Skeletal muscle satellite cell (primary cell): Measurements from ENCODE around the gene HDHD3.
"Not testable (repeated sequence)": the region's sequence is repeated elsewhere in the genome, so short reads cannot be mapped to it uniquely, and the experiment has no call there.

Experiments
- H3K27me3 ChIP-seq: 2 replicates; pipeline ENCODE4 v1.7.0; 2013; ENCODE audit warnings: low read length; ENCODE audit not compliant: control insufficient read depth, insufficient read depth
- H3K36me3 ChIP-seq: 2 replicates; pipeline ENCODE4 v1.7.0; 2013; ENCODE audit warnings: mild to moderate bottlenecking, control low read depth, low read length; ENCODE audit not compliant: insufficient read depth
- H3K4me1 ChIP-seq: 2 replicates; pipeline ENCODE4 v1.7.0; 2013; ENCODE audit warnings: low read length; ENCODE audit not compliant: control insufficient read depth, insufficient read depth
- H3K4me2 ChIP-seq: 2 replicates; pipeline ENCODE4 v1.7.0; 2013; ENCODE audit warnings: mild to moderate bottlenecking, low read length
- H3K4me3 ChIP-seq: 2 replicates; pipeline ENCODE4 v1.7.0; 2013; ENCODE audit warnings: low read length
- H3K9ac ChIP-seq: 2 replicates; pipeline ENCODE4 v1.7.0; 2013; ENCODE audit warnings: mild to moderate bottlenecking, low read depth, low read length, moderate library complexity
- H3K9me3 ChIP-seq: replicated peaks from 2 replicates; pipeline ENCODE4 v1.7.0; 2013; ENCODE audit warnings: mild to moderate bottlenecking, control low read depth, low read length

HDHD3 gene

GRCh38 chr9:113372059-113372458, 4.7 kb downstream of the HDHD3 start:
- no peak overlapping the region for H3K4me3 ChIP-seq
- no peak overlapping the region for H3K9ac ChIP-seq
- H3K4me2 ChIP-seq, result no peak overlapping the region
- peaks cover 7% of the 10 kb centered on the region for H3K36me3 ChIP-seq
- peaks cover 3% of the 10 kb centered on the region for H3K27me3 ChIP-seq
- peaks cover 3% of the 10 kb centered on the region for H3K4me1 ChIP-seq
- no peaks in the 10 kb centered on the region for H3K9me3 ChIP-seq

GRCh38 chr9:113370806-113371325, 5.9 kb downstream of the HDHD3 start:
- H3K9me3 ChIP-seq, result no peaks in the 10 kb centered on the region
- no peak overlapping the region for H3K9ac ChIP-seq
- H3K4me1 ChIP-seq, result peaks cover 3% of the 10 kb centered on the region
- peaks cover 3% of the 10 kb centered on the region for H3K27me3 ChIP-seq
- no peak overlapping the region for H3K4me3 ChIP-seq
- no peak overlapping the region for H3K4me2 ChIP-seq
- H3K36me3 ChIP-seq, result peaks cover 7% of the 10 kb centered on the region

GRCh38 chr9:113369855-113370140, 7.0 kb downstream of the HDHD3 start:
- Histone ChIP-seq H3K36me3 (peaks cover 7% of the 10 kb centered on the region), H3K9me3 (no peaks in the 10 kb centered on the region), H3K4me1 (no peaks in the 10 kb centered on the region), H3K27me3 (peaks cover 3% of the 10 kb centered on the region), H3K4me2 (no peak overlapping the region), H3K4me3 (no peak overlapping the region), H3K9ac (no peak overlapping the region)

- no peaks in the 10 kb centered on the region for H3K9me3 ChIP-seq
- no peak overlapping the region for H3K4me3 ChIP-seq
- peaks cover 3% of the 10 kb centered on the region for H3K27me3 ChIP-seq
- H3K4me2 ChIP-seq, result no peak overlapping the region
- H3K4me1 ChIP-seq, result no peaks in the 10 kb centered on the region
- H3K9ac ChIP-seq, result no peak overlapping the region
- peaks cover 7% of the 10 kb centered on the region for H3K36me3 ChIP-seq
These were observed 7.6 kb downstream of the HDHD3 start for GRCh38 chr9:113368982-113369854.

- Histone ChIP-seq H3K9ac (no peak overlapping the region), H3K27me3 (peaks cover 3% of the 10 kb centered on the region), H3K9me3 (no peaks in the 10 kb centered on the region), H3K4me1 (no peaks in the 10 kb centered on the region), H3K4me2 (no peak overlapping the region), H3K36me3 (peaks cover under 1% of the 10 kb centered on the region), H3K4me3 (no peak overlapping the region)
These were observed 8.3 kb downstream of the HDHD3 start for GRCh38 chr9:113368348-113368981.

GRCh38 chr9:113365652-113366051, 11.1 kb downstream of the HDHD3 start:
- H3K36me3 ChIP-seq, H3K9me3 ChIP-seq, H3K4me3 ChIP-seq, H3K27me3 ChIP-seq, H3K9ac ChIP-seq, H3K4me2 ChIP-seq: not testable (repeated sequence)
- peaks cover 16% of the 10 kb centered on the region for H3K4me1 ChIP-seq

- Histone ChIP-seq H3K9me3 (no peaks in the 10 kb centered on the region), H3K4me2 (no peak overlapping the region), H3K36me3 (no peaks in the 10 kb centered on the region), H3K4me3 (no peak overlapping the region), H3K9ac (no peak overlapping the region), H3K27me3 (peaks cover 2% of the 10 kb centered on the region), H3K4me1 (peaks cover 16% of the 10 kb centered on the region)
These were observed 11.8 kb downstream of the HDHD3 start for GRCh38 chr9:113364951-113365350.

GRCh38 chr9:113363336-113363735, 13.4 kb downstream of the HDHD3 start:
- peaks cover 16% of the 10 kb centered on the region for H3K4me1 ChIP-seq
- peaks cover 14% of the 10 kb centered on the region for H3K27me3 ChIP-seq
- H3K36me3 ChIP-seq, result no peaks in the 10 kb centered on the region
- H3K4me2 ChIP-seq, result no peak overlapping the region
- no peaks in the 10 kb centered on the region for H3K9me3 ChIP-seq
- no peak overlapping the region for H3K4me3 ChIP-seq
- H3K9ac ChIP-seq, result no peak overlapping the region

- H3K27me3 ChIP-seq, result peaks cover 26% of the 10 kb centered on the region
- H3K4me3 ChIP-seq, result no peak overlapping the region
- H3K4me1 ChIP-seq, result peaks cover 16% of the 10 kb centered on the region
- H3K36me3 ChIP-seq, result no peaks in the 10 kb centered on the region
- no peak overlapping the region for H3K9ac ChIP-seq
- H3K4me2 ChIP-seq, result peak overlapping the region; percentile 39
- H3K9me3 ChIP-seq, result no peaks in the 10 kb centered on the region
These were observed 15.3 kb downstream of the HDHD3 start for GRCh38 chr9:113361304-113362018.

GRCh38 chr9:113360242-113360842, 16.4 kb downstream of the HDHD3 start:
- Histone ChIP-seq H3K4me2 (no peak overlapping the region), H3K9ac (no peak overlapping the region), H3K9me3 (no peaks in the 10 kb centered on the region), H3K4me3 (no peak overlapping the region), H3K36me3 (no peaks in the 10 kb centered on the region), H3K27me3 (peaks cover 32% of the 10 kb centered on the region), H3K4me1 (peaks cover 16% of the 10 kb centered on the region)

GRCh38 chr9:113359385-113359784, 17.4 kb downstream of the HDHD3 start:
- Histone ChIP-seq H3K9ac (no peak overlapping the region), H3K4me3 (no peak overlapping the region), H3K4me1 (peaks cover 16% of the 10 kb centered on the region), H3K27me3 (peaks cover 40% of the 10 kb centered on the region), H3K9me3 (no peaks in the 10 kb centered on the region), H3K36me3 (no peaks in the 10 kb centered on the region), H3K4me2 (no peak overlapping the region)
